Pulmonary artery endothelial cell (primary cell): ENCODE data around the gene ARHGEF11. TPM values are rescaled to one million over a fixed set of nuclear protein-coding genes. Genes with fewer than 3 reads are reported as not detected.

ENCODE experiments used
- DNase-seq: peaks from one replicate; pipeline ENCODE4 v3.0.0-alpha.2; 2011; ENCODE audit warnings: low read depth, low spot score
- total RNA-seq: library from RNA; depleted of rRNA; stranded (reverse); fragments of >200 nt; gene quantifications from 2 replicates; pipeline ENCODE4 v1.2.3, GENCODE V29; 2014

The ARHGEF11 gene
- total RNA-seq, 1 donor from 2014 or later, result 26.2 TPM

GRCh38 chr1:157047062-157047410 is 1.5 kb upstream of the ARHGEF11 start:
- DNase-seq, result no peak

- no peak for DNase-seq
Measured at GRCh38 chr1:157044326-157044725, 1.2 kb downstream of the ARHGEF11 start.

- no peak for DNase-seq
Measured at GRCh38 chr1:157043685-157044084, 1.9 kb downstream of the ARHGEF11 start.

- DNase-seq, result no peak
Measured at GRCh38 chr1:157042846-157043245, 2.7 kb downstream of the ARHGEF11 start.

- no peak for DNase-seq
Measured at GRCh38 chr1:157040802-157041201, 4.7 kb downstream of the ARHGEF11 start.

- no peak for DNase-seq
Measured at GRCh38 chr1:157035121-157035520, 10.4 kb downstream of the ARHGEF11 start.

- no peak for DNase-seq
Measured at GRCh38 chr1:157034137-157034800, 11.3 kb downstream of the ARHGEF11 start.

- DNase-seq, result no peak
Measured at GRCh38 chr1:157033357-157033876, 12.1 kb downstream of the ARHGEF11 start.

GRCh38 chr1:157032303-157032702 is 13.2 kb downstream of the ARHGEF11 start:
- DNase-seq, result no peak

- DNase-seq, result no peak
Measured at GRCh38 chr1:157030728-157031127, 14.8 kb downstream of the ARHGEF11 start.

- no peak for DNase-seq
Measured at GRCh38 chr1:157028674-157029073, 16.9 kb downstream of the ARHGEF11 start.

GRCh38 chr1:157025856-157026255 is 19.7 kb downstream of the ARHGEF11 start:
- DNase-seq, result no peak

GRCh38 chr1:157025385-157025784 is 20.2 kb downstream of the ARHGEF11 start:
- DNase-seq, result no peak

GRCh38 chr1:157021688-157022087 is 23.9 kb downstream of the ARHGEF11 start:
- DNase-seq, result no peak

- no peak for DNase-seq
Measured at GRCh38 chr1:157019457-157019856, 26.1 kb downstream of the ARHGEF11 start.

GRCh38 chr1:157011845-157012244 is 33.7 kb downstream of the ARHGEF11 start:
- DNase-seq, result no peak

- no peak for DNase-seq
Measured at GRCh38 chr1:157008502-157008901, 37.0 kb downstream of the ARHGEF11 start.

GRCh38 chr1:157007306-157007705 is 38.2 kb downstream of the ARHGEF11 start:
- DNase-seq, result no peak

- no peak for DNase-seq
Measured at GRCh38 chr1:157006676-157007075, 38.9 kb downstream of the ARHGEF11 start.

- no peak for DNase-seq
Measured at GRCh38 chr1:157005965-157006364, 39.6 kb downstream of the ARHGEF11 start.

- DNase-seq, result no peak
Measured at GRCh38 chr1:157004806-157005205, 40.7 kb downstream of the ARHGEF11 start.

GRCh38 chr1:157004327-157004726 is 41.2 kb downstream of the ARHGEF11 start:
- DNase-seq, result no peak

GRCh38 chr1:157001304-157001703 is 44.2 kb downstream of the ARHGEF11 start:
- no peak for DNase-seq

- no peak for DNase-seq
Measured at GRCh38 chr1:157000686-157001085, 44.9 kb downstream of the ARHGEF11 start.
